HepG2 (cell line): ENCODE results near the gene DOK1. TPM values are rescaled to one million over a fixed set of nuclear protein-coding genes. Genes with fewer than 3 reads are reported as not detected.

Experiments
- ARID2 ChIP-seq: sonication (generic); formaldehyde crosslinking; IDR thresholded peaks from 2 replicates; pipeline ENCODE4 v1.8.1; 2022; ENCODE audit warnings: mild to moderate bottlenecking, missing genetic modification reagents, borderline replicate concordance
- BCLAF1 ChIP-seq: fragments of 450-650 bp; IDR thresholded peaks from 2 replicates; pipeline ENCODE4 v1.6.1; 2017; ENCODE audit warnings: mild to moderate bottlenecking
- CBX1 ChIP-seq: IDR thresholded peaks from one replicate; pipeline ENCODE4 v1.6.1; 2016; ENCODE audit warnings: antibody characterized with exemption, low read depth
- CREM ChIP-seq, 2 experiments: sonication (generic) in 1 of 2; formaldehyde crosslinking in 1 of 2; IDR thresholded peaks; 2 replicates each; pipeline versions ENCODE4 v1.4.0 to v1.6.1; 2016 to 2020; ENCODE audit warnings: antibody characterized with exemption in 1 of 2, mild to moderate bottlenecking in 1 of 2, missing genetic modification reagents in 1 of 2
- ERF ChIP-seq: IDR thresholded peaks from 2 replicates; pipeline ENCODE4 v1.6.1; 2018; ENCODE audit warnings: missing biosample characterization, missing genetic modification reagents
- GABPB1 ChIP-seq: IDR thresholded peaks from 2 replicates; pipeline ENCODE4 v1.6.1; 2016; ENCODE audit warnings: mild to moderate bottlenecking, missing genetic modification reagents, moderate library complexity, missing compliant biosample characterization
- GZF1 ChIP-seq: sonication (generic); formaldehyde crosslinking; IDR thresholded peaks from 2 replicates; pipeline ENCODE4 v1.5.1; 2020; ENCODE audit warnings: mild to moderate bottlenecking, missing genetic modification reagents
- KDM5B ChIP-seq: sonication (generic); formaldehyde crosslinking; IDR thresholded peaks from 2 replicates; pipeline ENCODE4 v1.4.0; 2020; ENCODE audit warnings: missing genetic modification reagents, mild to moderate bottlenecking, borderline replicate concordance
- MAFK ChIP-seq, 2 experiments: IDR thresholded peaks in 1 of 2; conservative IDR thresholded peaks in 1 of 2; 2 replicates each; pipeline ENCODE4 v1.6.1; 2011; ENCODE audit warnings: improper control_type of control experiment in 2 of 2, low read length in 2 of 2
- MXD3 ChIP-seq: IDR thresholded peaks from 2 replicates; pipeline ENCODE4 v1.6.1; 2016; ENCODE audit warnings: mild to moderate bottlenecking, missing biosample characterization, missing genetic modification reagents
- NFYC ChIP-seq: IDR thresholded peaks from 2 replicates; pipeline ENCODE4 v1.6.1; 2016; ENCODE audit warnings: missing genetic modification reagents, missing compliant biosample characterization
- POGZ ChIP-seq: sonication (generic); formaldehyde crosslinking; IDR thresholded peaks from 2 replicates; pipeline ENCODE4 v1.4.0; 2020; ENCODE audit warnings: mild to moderate bottlenecking, missing genetic modification reagents
- YY1 ChIP-seq: IDR thresholded peaks from 2 replicates; pipeline ENCODE4 v1.6.1; 2011; ENCODE audit warnings: low read length, low read depth, moderate library complexity, mild to moderate bottlenecking; ENCODE audit not compliant: insufficient read depth, insufficient replicate concordance
- ZBTB21 ChIP-seq: sonication (generic); formaldehyde crosslinking; IDR thresholded peaks from 2 replicates; pipeline ENCODE4 v1.4.0; 2020; ENCODE audit warnings: missing genetic modification reagents
- ZHX2 ChIP-seq, 2 experiments: sonication (generic) in 1 of 2; formaldehyde crosslinking in 1 of 2; IDR thresholded peaks; 2 replicates each; pipeline versions ENCODE4 v1.6.1 to v1.9.0; 2014 to 2022; ENCODE audit warnings: antibody characterized with exemption in 1 of 2, borderline replicate concordance in 1 of 2, inconsistent platforms in 1 of 2, low read depth in 1 of 2, missing genetic modification reagents in 1 of 2
- ZMYM2 ChIP-seq: sonication (generic); formaldehyde crosslinking; IDR thresholded peaks from 2 replicates; pipeline ENCODE4 v1.8.0; 2022; ENCODE audit warnings: mild to moderate bottlenecking, missing genetic modification reagents
- ZNF333 ChIP-seq: sonication (generic); formaldehyde crosslinking; IDR thresholded peaks from 2 replicates; pipeline ENCODE4 v1.4.0; 2020; ENCODE audit warnings: mild to moderate bottlenecking, missing genetic modification reagents, borderline replicate concordance
- ZNF576 ChIP-seq: sonication (generic); formaldehyde crosslinking; IDR thresholded peaks from 2 replicates; pipeline ENCODE4 v1.4.0; 2020; ENCODE audit warnings: mild to moderate bottlenecking, missing genetic modification reagents
- ZNF7 ChIP-seq: IDR thresholded peaks from 2 replicates; pipeline ENCODE4 v1.6.1; 2016; ENCODE audit warnings: missing biosample characterization, missing genetic modification reagents
- polyA plus RNA-seq, 8 experiments: library from polyadenylated mRNA; depleted of rRNA in 3 of 8; stranded (reverse) in 7 of 8; unstranded in 1 of 8; fragments of >200 nt; fragmentation: Illumina TruSeq in 4 of 8; extraction: Trizol in 4 of 8; gene quantifications; 2 replicates each; pipeline versions ENCODE4 v1.2.1 to v1.2.3, GENCODE V29; 2011 to 2016; ENCODE audit warnings: low read depth in 4 of 8, missing spikeins in 1 of 8, mixed read lengths in 1 of 8; ENCODE audit not compliant: insufficient read depth in 1 of 8
- total RNA-seq, 5 experiments: library from RNA; depleted of rRNA; stranded (reverse); fragments of >200 nt; fragmentation: Illumina TruSeq; extraction: Trizol; gene quantifications; 2 replicates each; pipeline ENCODE4 v1.2.3, GENCODE V29; 2016; ENCODE audit warnings: low read depth in 1 of 5

DOK1 gene
- total and polyA plus RNA-seq, 2 of the 13 experiments (the other 11 are each of a cell fraction or from before 2014, with no cell fraction given): 0.53 to 0.74 TPM

- TF ChIP-seq ARID2 (peak; percentile 83), ERF (CRISPR knock-in tag) (no peak), GZF1 (no peak), NFYC (CRISPR knock-in tag) (no peak), BCLAF1 (no peak), GABPB1 (peak; percentile 67; the same call in 1 of the 2 replicates), YY1 (peak; percentile 48), ZHX2 (IDR thresholded peaks at IDR 0.05; ENCODE audit: low read depth) (peak; percentile 95), ZHX2 (CRISPR knock-in tag; IDR thresholded peaks at IDR 0.05; ENCODE audit: borderline replicate concordance) (no peak), MAFK (conservative IDR thresholded peaks at IDR 0.05 in 1 of 2, IDR thresholded peaks at IDR 0.05 in 1 of 2; ENCODE audit: low read length in 2 of 2) (peak; percentile 99), ZBTB21 (CRISPR knock-in tag) (peak; percentile 99), MXD3 (CRISPR knock-in tag) (no peak; the same call in 1 of the 2 replicates), ZNF7 (CRISPR knock-in tag) (no peak), CBX1 (no peak), ZMYM2 (0 out of 2 replicates have a peak, but pooled peaks have one; percentile 48), KDM5B (CRISPR knock-in tag) (peak; percentile 52; the same call in 1 of the 2 replicates), POGZ (CRISPR knock-in tag) (0 out of 2 replicates have a peak, but pooled peaks have one; percentile 40), ZNF333 (CRISPR knock-in tag) (0 out of 2 replicates have a peak, but pooled peaks have one; percentile 57), ZNF576 (no peak), CREM (IDR thresholded peaks at IDR 0.05) (peak; percentile 94), CREM (CRISPR knock-in tag; IDR thresholded peaks at IDR 0.05) (peak; percentile 68; the same call in 1 of the 2 replicates)
Measured at GRCh38 chr2:74553892-74554819, at the start of gene DOK1, which contains the start of gene LOXL3 (continued).
